ENCODE data around the gene HDAC4.

- TF ChIP-seq CTCF (IDR thresholded peaks at IDR 0.05) = no peak
- TF ChIP-seq POLR2A (IDR thresholded peaks at IDR 0.05) = peak in 1 of 2 donors; percentile 8
- TF ChIP-seq EP300 (IDR thresholded peaks at IDR 0.05) = peak; percentile 89 to 90
Measured at GRCh38 chr2:239195318-239195871, 205.4 kb downstream of the HDAC4 start.

All from tibial nerve (tissue), 4 donors.